Measurements from ENCODE around the gene TNIK.

TNIK gene

DNA sequence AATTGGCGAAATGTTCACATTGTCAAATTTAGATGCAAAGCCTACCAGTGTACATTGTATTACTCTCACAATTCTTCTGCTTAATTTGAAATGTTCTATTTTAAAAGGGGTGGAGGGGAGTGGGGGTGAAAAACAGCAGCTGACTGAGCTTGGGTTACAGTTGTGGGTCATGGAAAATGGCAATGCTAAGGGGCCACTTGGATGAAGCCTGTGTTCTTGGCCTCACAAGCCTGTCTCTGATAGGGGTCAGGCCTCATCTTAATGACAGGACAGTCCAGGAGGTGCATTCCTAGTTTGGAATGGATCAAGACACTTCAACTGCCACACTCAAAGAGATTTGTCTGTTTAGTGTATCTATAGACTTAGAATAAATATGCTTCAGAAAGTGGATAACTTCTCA, 158.2 kb downstream of the TNIK start:
- no peak overlapping the region for H3K27ac ChIP-seq
- TF ChIP-seq, protein P1, sequence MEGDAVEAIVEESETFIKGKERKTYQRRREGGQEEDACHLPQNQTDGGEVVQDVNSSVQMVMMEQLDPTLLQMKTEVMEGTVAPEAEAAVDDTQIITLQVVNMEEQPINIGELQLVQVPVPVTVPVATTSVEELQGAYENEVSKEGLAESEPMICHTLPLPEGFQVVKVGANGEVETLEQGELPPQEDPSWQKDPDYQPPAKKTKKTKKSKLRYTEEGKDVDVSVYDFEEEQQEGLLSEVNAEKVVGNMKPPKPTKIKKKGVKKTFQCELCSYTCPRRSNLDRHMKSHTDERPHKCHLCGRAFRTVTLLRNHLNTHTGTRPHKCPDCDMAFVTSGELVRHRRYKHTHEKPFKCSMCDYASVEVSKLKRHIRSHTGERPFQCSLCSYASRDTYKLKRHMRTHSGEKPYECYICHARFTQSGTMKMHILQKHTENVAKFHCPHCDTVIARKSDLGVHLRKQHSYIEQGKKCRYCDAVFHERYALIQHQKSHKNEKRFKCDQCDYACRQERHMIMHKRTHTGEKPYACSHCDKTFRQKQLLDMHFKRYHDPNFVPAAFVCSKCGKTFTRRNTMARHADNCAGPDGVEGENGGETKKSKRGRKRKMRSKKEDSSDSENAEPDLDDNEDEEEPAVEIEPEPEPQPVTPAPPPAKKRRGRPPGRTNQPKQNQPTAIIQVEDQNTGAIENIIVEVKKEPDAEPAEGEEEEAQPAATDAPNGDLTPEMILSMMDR (conservative IDR thresholded peaks at IDR 0.05) = no peak
- no peak for TF ChIP-seq ZFX (IDR thresholded peaks at IDR 0.05)

- H3K27ac ChIP-seq = no peak overlapping the region
- TF ChIP-seq, protein P1 (conservative IDR thresholded peaks at IDR 0.05) = no peak
- no peak for TF ChIP-seq ZFX (IDR thresholded peaks at IDR 0.05)
Measured at GRCh38 chr3:171301002-171301401, 159.2 kb downstream of the TNIK start.

GRCh38 chr3:171297951-171298350, 162.3 kb downstream of the TNIK start:
- H3K27ac ChIP-seq = no peak overlapping the region
- TF ChIP-seq ZFX (IDR thresholded peaks at IDR 0.05) = no peak
- TF ChIP-seq, protein P1 (conservative IDR thresholded peaks at IDR 0.05) = no peak

DNA sequence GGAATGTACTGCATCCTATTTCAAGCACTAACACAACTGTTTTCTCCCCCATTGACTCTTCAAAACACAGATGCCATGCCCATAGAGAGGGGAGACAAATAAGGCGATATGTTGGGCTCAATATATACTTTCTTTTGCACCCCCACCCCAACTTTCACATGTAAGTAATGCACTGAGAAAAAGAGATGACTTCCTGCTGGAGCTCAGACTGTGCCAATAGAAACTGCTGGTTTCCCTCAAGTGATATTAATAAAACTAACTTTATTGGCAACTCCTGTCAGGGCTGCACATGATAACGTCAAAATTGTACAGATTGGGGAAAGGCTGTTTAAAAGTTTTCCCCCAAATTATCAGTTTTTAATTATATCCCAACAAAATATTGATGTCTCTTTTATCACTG, 163.0 kb downstream of the TNIK start:
- no peak for TF ChIP-seq ZFX (IDR thresholded peaks at IDR 0.05)
- TF ChIP-seq, protein P1 (conservative IDR thresholded peaks at IDR 0.05) = no peak
- no peak overlapping the region for H3K27ac ChIP-seq

GRCh38 chr3:171295484-171296373, 164.5 kb downstream of the TNIK start:
- TF ChIP-seq ZFX (IDR thresholded peaks at IDR 0.05) = no peak
- TF ChIP-seq, protein P1 (conservative IDR thresholded peaks at IDR 0.05) = no peak
- H3K27ac ChIP-seq = peak overlapping the region; percentile 21; the same call in 1 of the 2 replicates

- TF ChIP-seq, protein P1 (conservative IDR thresholded peaks at IDR 0.05) = no peak
- TF ChIP-seq ZFX (IDR thresholded peaks at IDR 0.05) = no peak
Measured at GRCh38 chr3:171293142-171293782, 166.9 kb downstream of the TNIK start.

GRCh38 chr3:171290680-171291079, 169.5 kb downstream of the TNIK start:
- TF ChIP-seq, protein P1 (conservative IDR thresholded peaks at IDR 0.05) = no peak
- TF ChIP-seq ZFX (IDR thresholded peaks at IDR 0.05) = no peak
- no peak overlapping the region for H3K27ac ChIP-seq

More at GRCh38 chr3:171293142-171293782, 166.9 kb downstream of the TNIK start:
- H3K27ac ChIP-seq = no peak overlapping the region
